OCI-LY7 (cell line): ENCODE data around the gene GPHN. TPM values are rescaled to one million over a fixed set of nuclear protein-coding genes. Genes with fewer than 3 reads are reported as not detected.
"Not testable (repeated sequence)": the region's sequence is repeated elsewhere in the genome, so short reads cannot be mapped to it uniquely, and the experiment has no call there.

Source experiments
- BruUV-seq: library from RNA; stranded (reverse); fragments of 400-500 nt; replicated peaks from 2 replicates; lab custom pipeline; 2021; lab: Mats Ljungman, UMichigan
- CTCF ChIA-PET: fragments of 300-600 bp; sonication (Branson Sonifier 250); formaldehyde crosslinking; loops from one replicate; lab custom pipeline; 2022; ENCODE audit warnings: antibody characterized with exemption; ENCODE audit not compliant: unreplicated experiment; lab: Charles Lee
- POLR2A ChIA-PET: fragments of 300-600 bp; sonication (Branson Sonifier 250); formaldehyde crosslinking; loops from one replicate; lab custom pipeline; 2022; ENCODE audit warnings: antibody characterized with exemption; lab: Charles Lee
- DNase-seq: peaks from one replicate; pipeline ENCODE4 v3.0.0-alpha.2; 2015; ENCODE audit warnings: low spot score
- H2AFZ ChIP-seq: fragments of 200-600 bp; sonication (generic), shearing (Covaris generic); 2 replicates; pipeline ENCODE4 v1.6.1; 2014; ENCODE audit warnings: mild to moderate bottlenecking, antibody characterized with exemption, low read length, moderate library complexity
- H3K27ac ChIP-seq: fragments of 200-600 bp; sonication (generic); 2 replicates; pipeline ENCODE4 v1.5.1; 2014; ENCODE audit warnings: mixed run types, low read depth, mild to moderate bottlenecking, moderate library complexity, low read length, inconsistent platforms; ENCODE audit not compliant: poor library complexity, severe bottlenecking
- H3K36me3 ChIP-seq: fragments of 200-600 bp; sonication (generic); 2 replicates; pipeline ENCODE4 v1.6.1; 2014; ENCODE audit warnings: mild to moderate bottlenecking, antibody characterized with exemption, low read length, moderate library complexity, mixed read lengths; ENCODE audit not compliant: insufficient read depth
- H3K4me1 ChIP-seq: fragments of 200-600 bp; sonication (generic); 2 replicates; pipeline ENCODE4 v1.5.1; 2014; ENCODE audit warnings: mild to moderate bottlenecking, low read length; ENCODE audit not compliant: insufficient read depth, poor library complexity, severe bottlenecking
- H3K4me2 ChIP-seq: fragments of 200-600 bp; sonication (generic); 2 replicates; pipeline ENCODE4 v1.6.1; 2014; ENCODE audit warnings: mild to moderate bottlenecking, low read length
- H3K4me3 ChIP-seq: fragments of 200-600 bp; sonication (generic); 2 replicates; pipeline ENCODE4 v1.5.1; 2014; ENCODE audit warnings: mild to moderate bottlenecking, low read depth, low read length; ENCODE audit not compliant: poor library complexity, severe bottlenecking
- H3K79me2 ChIP-seq: fragments of 200-600 bp; sonication (generic); 2 replicates; pipeline ENCODE4 v1.6.1; 2016; ENCODE audit warnings: low read depth, mild to moderate bottlenecking, low read length, moderate library complexity, mixed read lengths; ENCODE audit not compliant: insufficient read depth
- H3K9me2 ChIP-seq: fragments of 200-600 bp; sonication (generic); 2 replicates; pipeline ENCODE4 v1.6.1; 2016; ENCODE audit warnings: mild to moderate bottlenecking, low read length, mixed read lengths; ENCODE audit not compliant: insufficient read depth
- H3K9me3 ChIP-seq: fragments of 200-600 bp; sonication (generic); 2 replicates; pipeline ENCODE4 v1.6.1; 2014; ENCODE audit warnings: mild to moderate bottlenecking, mixed run types, low read length, mixed read lengths
- H4K20me1 ChIP-seq: fragments of 200-600 bp; sonication (generic); 2 replicates; pipeline ENCODE4 v1.6.1; 2014; ENCODE audit warnings: mild to moderate bottlenecking, antibody characterized with exemption, low read length, moderate library complexity, mixed read lengths; ENCODE audit not compliant: insufficient read depth
- CTCF ChIP-seq: fragments of 200-600 bp; sonication (generic); conservative IDR thresholded peaks from 2 replicates; pipeline ENCODE4 v1.5.1; 2014; ENCODE audit warnings: mild to moderate bottlenecking, antibody characterized with exemption, low read length, moderate library complexity, mixed read lengths
- EZH2phosphoT487 ChIP-seq: fragments of 200-600 bp; sonication (generic); IDR thresholded peaks from 2 replicates; pipeline ENCODE4 v1.6.1; 2018; ENCODE audit warnings: low read depth, borderline replicate concordance, mild to moderate bottlenecking, mixed run types, antibody characterized with exemption, low read length, moderate library complexity, mixed read lengths
- intact Hi-C: fragments of 100-400 bp; cut with micrococcal nuclease; formaldehyde crosslinking; loops from one replicate; pipeline ENCODE4 v1.10.0; 2022; ENCODE audit not compliant: unreplicated experiment
- total RNA-seq, 2 experiments: library from RNA; depleted of rRNA in 1 of 2; stranded (reverse); fragments of >200 nt in 1 of 2; shearing (Covaris generic) in 1 of 2; gene quantifications; 2 replicates each; pipeline ENCODE4 v1.2.3, GENCODE V29; 2014 to 2022

GPHN gene
- total RNA-seq, 2 experiments from 2014 or later: not detected

GRCh38 chr14:67060546-67060945 is 552.6 kb downstream of the GPHN start:
- H3K9me2 ChIP-seq: no peaks in the 10 kb centered on the region

GRCh38 chr14:67067070-67067814 is 559.3 kb downstream of the GPHN start:
- H3K36me3 ChIP-seq, H3K4me1 ChIP-seq, H3K27ac ChIP-seq, H3K79me2 ChIP-seq, H3K9me2 ChIP-seq, H3K4me3 ChIP-seq, H3K9me3 ChIP-seq, H3K4me2 ChIP-seq, intact Hi-C loops, BruUV-seq, H2AFZ ChIP-seq, H4K20me1 ChIP-seq, POLR2A ChIA-PET: not testable (repeated sequence)
- peak; percentile 1 for DNase-seq
- CTCF ChIA-PET: interaction anchor here (0.6 kb wide), 1 partner anchor 53 kb away, joined by 3 read pairs; no protein-coding TSS in a partner anchor

More at GRCh38 chr14:67060546-67060945, 552.6 kb downstream of the GPHN start:
- no peak for DNase-seq
- BruUV-seq: no TSS peak
- CTCF ChIA-PET: no interaction called here
- H4K20me1 ChIP-seq: no peaks in the 10 kb centered on the region
- POLR2A ChIA-PET: no interaction called here
- H3K9me3 ChIP-seq: no peaks in the 10 kb centered on the region
- H3K4me1 ChIP-seq: no peaks in the 10 kb centered on the region
- no peak overlapping the region for H2AFZ ChIP-seq
- intact Hi-C loops: no loop called here
- no peak overlapping the region for H3K27ac ChIP-seq
- H3K4me3 ChIP-seq: no peak overlapping the region
- H3K4me2 ChIP-seq: no peak overlapping the region
- no peaks in the 10 kb centered on the region for H3K79me2 ChIP-seq
- TF ChIP-seq CTCF: no peak
- TF ChIP-seq EZH2phosphoT487: no peak
- H3K36me3 ChIP-seq: no peaks in the 10 kb centered on the region

- H3K4me1 ChIP-seq: no peaks in the 10 kb centered on the region
- CTCF ChIA-PET: no interaction called here
- TF ChIP-seq CTCF: no peak
- TF ChIP-seq EZH2phosphoT487: no peak
- DNase-seq: no peak
- no peak overlapping the region for H3K4me2 ChIP-seq
- H3K9me3 ChIP-seq: no peaks in the 10 kb centered on the region
- no peak overlapping the region for H3K4me3 ChIP-seq
- no TSS peak for BruUV-seq
- no peaks in the 10 kb centered on the region for H3K79me2 ChIP-seq
- intact Hi-C loops: no loop called here
- POLR2A ChIA-PET: interaction anchor here (0.6 to 1.2 kb wide), 5 partner anchors 9 to 28 kb away, joined by 3 to 4 read pairs (median 3); no protein-coding TSS in a partner anchor
- no peak overlapping the region for H3K27ac ChIP-seq
- H3K9me2 ChIP-seq: no peaks in the 10 kb centered on the region; the same call in 1 of the 2 replicates
- no peak overlapping the region for H2AFZ ChIP-seq
- no peaks in the 10 kb centered on the region for H3K36me3 ChIP-seq
- H4K20me1 ChIP-seq: no peaks in the 10 kb centered on the region
These were observed 560.3 kb downstream of the GPHN start for GRCh38 chr14:67068251-67068650.
